HL-60 (cell line): ENCODE measurements around the gene ANKRD49.

Experiments
- GABPA ChIP-seq: IDR thresholded peaks from 2 replicates; pipeline ENCODE4 v1.6.1; 2012; ENCODE audit warnings: low read depth
- POLR2AphosphoS5 ChIP-seq: IDR thresholded peaks from 2 replicates; pipeline ENCODE4 v1.6.1; 2012; ENCODE audit warnings: low read depth
- TF ChIP-seq, protein P1 (sequence below): IDR thresholded peaks from 2 replicates; pipeline ENCODE4 v1.6.1; 2012; ENCODE audit warnings: low read depth; ENCODE audit not compliant: insufficient replicate concordance
- TF ChIP-seq, protein P2 (sequence below): IDR thresholded peaks from one replicate; pipeline ENCODE4 v1.5.1; 2011; ENCODE audit warnings: low read length, control low read depth, inconsistent platforms; ENCODE audit not compliant: insufficient read depth

DNA sequence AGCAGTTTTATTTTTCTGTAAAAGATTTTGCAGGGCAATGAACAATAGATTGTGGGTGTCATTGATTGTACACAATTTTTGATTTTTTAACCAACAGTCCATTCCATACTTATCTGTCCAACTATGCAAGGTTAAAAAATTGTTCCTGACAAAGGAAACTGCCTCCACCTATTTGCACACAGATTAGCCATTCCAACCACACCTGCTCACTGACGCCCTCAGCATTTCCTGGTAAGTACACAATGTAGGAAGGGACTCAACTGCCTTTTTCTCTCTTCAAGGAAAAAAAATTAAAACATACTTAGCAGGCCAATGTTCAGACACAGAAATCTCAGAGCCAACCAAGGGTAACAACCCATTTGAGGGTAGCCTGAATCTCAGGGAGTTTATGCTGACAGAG, 45.6 kb downstream of the ANKRD49 start:
- TF ChIP-seq, protein P1, sequence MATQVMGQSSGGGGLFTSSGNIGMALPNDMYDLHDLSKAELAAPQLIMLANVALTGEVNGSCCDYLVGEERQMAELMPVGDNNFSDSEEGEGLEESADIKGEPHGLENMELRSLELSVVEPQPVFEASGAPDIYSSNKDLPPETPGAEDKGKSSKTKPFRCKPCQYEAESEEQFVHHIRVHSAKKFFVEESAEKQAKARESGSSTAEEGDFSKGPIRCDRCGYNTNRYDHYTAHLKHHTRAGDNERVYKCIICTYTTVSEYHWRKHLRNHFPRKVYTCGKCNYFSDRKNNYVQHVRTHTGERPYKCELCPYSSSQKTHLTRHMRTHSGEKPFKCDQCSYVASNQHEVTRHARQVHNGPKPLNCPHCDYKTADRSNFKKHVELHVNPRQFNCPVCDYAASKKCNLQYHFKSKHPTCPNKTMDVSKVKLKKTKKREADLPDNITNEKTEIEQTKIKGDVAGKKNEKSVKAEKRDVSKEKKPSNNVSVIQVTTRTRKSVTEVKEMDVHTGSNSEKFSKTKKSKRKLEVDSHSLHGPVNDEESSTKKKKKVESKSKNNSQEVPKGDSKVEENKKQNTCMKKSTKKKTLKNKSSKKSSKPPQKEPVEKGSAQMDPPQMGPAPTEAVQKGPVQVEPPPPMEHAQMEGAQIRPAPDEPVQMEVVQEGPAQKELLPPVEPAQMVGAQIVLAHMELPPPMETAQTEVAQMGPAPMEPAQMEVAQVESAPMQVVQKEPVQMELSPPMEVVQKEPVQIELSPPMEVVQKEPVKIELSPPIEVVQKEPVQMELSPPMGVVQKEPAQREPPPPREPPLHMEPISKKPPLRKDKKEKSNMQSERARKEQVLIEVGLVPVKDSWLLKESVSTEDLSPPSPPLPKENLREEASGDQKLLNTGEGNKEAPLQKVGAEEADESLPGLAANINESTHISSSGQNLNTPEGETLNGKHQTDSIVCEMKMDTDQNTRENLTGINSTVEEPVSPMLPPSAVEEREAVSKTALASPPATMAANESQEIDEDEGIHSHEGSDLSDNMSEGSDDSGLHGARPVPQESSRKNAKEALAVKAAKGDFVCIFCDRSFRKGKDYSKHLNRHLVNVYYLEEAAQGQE: no peak
- TF ChIP-seq POLR2AphosphoS5: no peak
- TF ChIP-seq, protein P2, sequence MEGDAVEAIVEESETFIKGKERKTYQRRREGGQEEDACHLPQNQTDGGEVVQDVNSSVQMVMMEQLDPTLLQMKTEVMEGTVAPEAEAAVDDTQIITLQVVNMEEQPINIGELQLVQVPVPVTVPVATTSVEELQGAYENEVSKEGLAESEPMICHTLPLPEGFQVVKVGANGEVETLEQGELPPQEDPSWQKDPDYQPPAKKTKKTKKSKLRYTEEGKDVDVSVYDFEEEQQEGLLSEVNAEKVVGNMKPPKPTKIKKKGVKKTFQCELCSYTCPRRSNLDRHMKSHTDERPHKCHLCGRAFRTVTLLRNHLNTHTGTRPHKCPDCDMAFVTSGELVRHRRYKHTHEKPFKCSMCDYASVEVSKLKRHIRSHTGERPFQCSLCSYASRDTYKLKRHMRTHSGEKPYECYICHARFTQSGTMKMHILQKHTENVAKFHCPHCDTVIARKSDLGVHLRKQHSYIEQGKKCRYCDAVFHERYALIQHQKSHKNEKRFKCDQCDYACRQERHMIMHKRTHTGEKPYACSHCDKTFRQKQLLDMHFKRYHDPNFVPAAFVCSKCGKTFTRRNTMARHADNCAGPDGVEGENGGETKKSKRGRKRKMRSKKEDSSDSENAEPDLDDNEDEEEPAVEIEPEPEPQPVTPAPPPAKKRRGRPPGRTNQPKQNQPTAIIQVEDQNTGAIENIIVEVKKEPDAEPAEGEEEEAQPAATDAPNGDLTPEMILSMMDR: no peak
- TF ChIP-seq GABPA: no peak
